CD14-positive monocyte (primary cell): Measurements from ENCODE around the gene CCM2. TPM values are rescaled to one million over a fixed set of nuclear protein-coding genes. Genes with fewer than 3 reads are reported as not detected.
A peak's percentile ranks its signal among the peaks of the same experiment; 100 is the strongest.

Source experiments
- DNase-seq, 3 donors: peaks; one replicate each; pipeline ENCODE4 v3.0.0-alpha.2; 2011 to 2022
- H2AFZ ChIP-seq: 2 replicates; pipeline ENCODE4 v1.6.0; 2012; ENCODE audit warnings: mild to moderate bottlenecking, low read depth, low read length, inconsistent platforms; ENCODE audit not compliant: insufficient read depth, poor library complexity, severe bottlenecking
- H3K27ac ChIP-seq, 2 donors: 1 replicate in 1 of 2; 2 replicates in 1 of 2; pipeline ENCODE4 v1.5.1; 2012 to 2013; ENCODE audit warnings: low read length in 2 of 2, control low read depth in 1 of 2, inconsistent platforms in 1 of 2, low read depth in 1 of 2, mild to moderate bottlenecking in 1 of 2
- H3K27me3 ChIP-seq, 2 donors: one replicate each; pipeline versions ENCODE4 v1.6.0 to v1.6.1; 2011 to 2013; ENCODE audit warnings: low read length in 2 of 2; ENCODE audit not compliant: control insufficient read depth in 2 of 2, insufficient read depth in 2 of 2
- H3K36me3 ChIP-seq, 2 donors: replicated peaks in 1 of 2; 1 replicate in 1 of 2; 2 replicates in 1 of 2; pipeline versions ENCODE4 v1.5.1 to v1.6.1; 2012 to 2013; ENCODE audit warnings: low read length in 2 of 2, control low read depth in 1 of 2, inconsistent platforms in 1 of 2, mild to moderate bottlenecking in 1 of 2; ENCODE audit not compliant: insufficient read depth in 2 of 2, control insufficient read depth in 1 of 2
- H3K4me1 ChIP-seq, 2 donors: 1 replicate in 1 of 2; 2 replicates in 1 of 2; pipeline versions ENCODE4 v1.5.1 to v1.6.1; 2012 to 2013; ENCODE audit warnings: low read length in 2 of 2, control low read depth in 1 of 2, inconsistent platforms in 1 of 2, mild to moderate bottlenecking in 1 of 2, moderate library complexity in 1 of 2; ENCODE audit not compliant: insufficient read depth in 2 of 2, control insufficient read depth in 1 of 2
- H3K4me2 ChIP-seq: replicated peaks from 2 replicates; pipeline ENCODE3; 2012; ENCODE audit warnings: low read length, moderate library complexity, mild to moderate bottlenecking; ENCODE audit not compliant: poor library complexity, severe bottlenecking; ENCODE audit errors: extremely low read depth
- H3K4me3 ChIP-seq, 3 experiments: fragments of 200-600 bp in 1 of 3; sonication (generic) in 1 of 3; replicated peaks in 1 of 3; 1 replicate in 2 of 3; 2 replicates in 1 of 3; pipeline ENCODE4 v1.5.1; 2011 to 2013; ENCODE audit warnings: low read length in 3 of 3, mild to moderate bottlenecking in 3 of 3, control low read depth in 2 of 3, low read depth in 2 of 3, inconsistent platforms in 1 of 3, moderate library complexity in 1 of 3
- H3K79me2 ChIP-seq: 2 replicates; pipeline ENCODE4 v1.6.0; 2012; ENCODE audit warnings: mild to moderate bottlenecking, control low read depth, inconsistent platforms, low read length, moderate library complexity; ENCODE audit not compliant: insufficient read depth
- H3K9ac ChIP-seq: 2 replicates; pipeline ENCODE4 v1.6.0; 2017; ENCODE audit warnings: low read length, mild to moderate bottlenecking; ENCODE audit not compliant: insufficient read depth, poor library complexity, severe bottlenecking
- H3K9me3 ChIP-seq, 2 donors: replicated peaks in 1 of 2; 1 replicate in 1 of 2; 2 replicates in 1 of 2; pipeline versions ENCODE4 v1.5.1 to v1.6.1; 2012 to 2013; ENCODE audit warnings: low read length in 2 of 2, control low read depth in 1 of 2; ENCODE audit not compliant: control insufficient read depth in 1 of 2, insufficient read depth in 1 of 2
- H4K20me1 ChIP-seq: 2 replicates; pipeline ENCODE4 v1.6.0; 2012; ENCODE audit warnings: mild to moderate bottlenecking, low read length, control low read depth, moderate library complexity; ENCODE audit not compliant: insufficient read depth
- H3K27ac Mint-ChIP-seq, 7 donors: one replicate each; pipeline ENCODE4 v1.8.0; 2020; ENCODE audit warnings: mild to moderate bottlenecking in 7 of 7, mixed read lengths in 7 of 7, moderate library complexity in 6 of 7, inconsistent platforms in 2 of 7
- H3K27me3 Mint-ChIP-seq, 3 donors: one replicate each; pipeline ENCODE4 v1.8.0; 2021 to 2022; ENCODE audit warnings: low read depth in 3 of 3, mild to moderate bottlenecking in 3 of 3, mixed read lengths in 3 of 3, moderate library complexity in 3 of 3, inconsistent platforms in 1 of 3
- H3K36me3 Mint-ChIP-seq, 2 donors: one replicate each; pipeline ENCODE4 v1.8.0; 2020; ENCODE audit warnings: mixed read lengths in 2 of 2, inconsistent platforms in 1 of 2, mild to moderate bottlenecking in 1 of 2
- H3K4me1 Mint-ChIP-seq: one replicate; pipeline ENCODE4 v1.8.0; 2020; ENCODE audit warnings: mild to moderate bottlenecking, mixed read lengths
- H3K4me3 Mint-ChIP-seq, 2 donors: one replicate each; pipeline ENCODE4 v1.8.0; 2020; ENCODE audit warnings: mild to moderate bottlenecking in 2 of 2, mixed read lengths in 2 of 2, moderate library complexity in 1 of 2
- H3K9me3 Mint-ChIP-seq, 7 donors: one replicate each; pipeline ENCODE4 v1.8.0; 2020 to 2022; ENCODE audit warnings: mixed read lengths in 7 of 7, mild to moderate bottlenecking in 6 of 7, moderate library complexity in 6 of 7, inconsistent platforms in 2 of 7
- CTCF ChIP-seq: fragments of 200-600 bp; IDR thresholded peaks from one replicate; pipeline ENCODE4 v1.8.0; 2022; ENCODE audit warnings: antibody characterized with exemption, mild to moderate bottlenecking
- WGBS: methylation state at CpG from one replicate; pipeline ENCODE4 v1.1.5; 2013; ENCODE audit warnings: missing lambda C conversion rate; ENCODE audit not compliant: insufficient coverage; 5-methylcytosine and 5-hydroxymethylcytosine counted together
- intact Hi-C, 2 donors: fragments of 100-400 bp; cut with micrococcal nuclease; formaldehyde crosslinking; loops; one replicate each; pipeline versions ENCODE4 v1.15.0 to v1.15.1; 2023
- polyA plus RNA-seq, 3 donors: library from polyadenylated mRNA; depleted of rRNA in 1 of 3; unstranded in 2 of 3; stranded (reverse) in 1 of 3; fragments of 300-500 nt in 2 of 3; fragments of >200 nt in 1 of 3; fragmentation: Illumina TruSeq in 2 of 3; gene quantifications; 1 replicate in 2 of 3; 2 replicates in 1 of 3; pipeline ENCODE4 v1.2.3, GENCODE V29; 2012 to 2021

CCM2 gene
- polyA plus RNA-seq, 3 donors, result 38.5 to 102 (median 51.4) TPM

GRCh38 chr7:44984478-44984758 is 15.6 kb upstream of the CCM2 start:
- Histone ChIP-seq H4K20me1 (peaks cover 25% of the 10 kb centered on the region), H3K79me2 (peaks cover 46% of the 10 kb centered on the region), H3K4me3 (peak overlapping the region in 1 of 3 experiments; percentile 88), H3K4me2 (peak overlapping the region; percentile 80), H3K27me3 (no peaks in the 10 kb centered on the region), H3K9me3 (no peaks in the 10 kb centered on the region), H3K27ac (peak overlapping the region in 1 of 2 donors; percentile 37), H3K9ac (no peak overlapping the region), H2AFZ (no peak overlapping the region), H3K4me1 (peaks cover 55 to 62% of the 10 kb centered on the region in 2 donors), H3K36me3 (peaks cover 24 to 41% of the 10 kb centered on the region in 2 donors)
- WGBS, result 71% methylated on average over 2 of the region's 3 CpGs
- Mint-ChIP-seq H3K9me3 (no peaks in the 10 kb centered on the region), H3K27me3 (peaks cover 0 to 2% (median 0%) of the 10 kb centered on the region in 3 donors), H3K4me1 (peaks cover 66% of the 10 kb centered on the region), H3K36me3 (peaks cover 41 to 43% of the 10 kb centered on the region in 2 donors), H3K4me3 (peak overlapping the region in 1 of 2 donors; percentile 100), H3K27ac (peak overlapping the region in 6 of 7 donors; percentile 63 to 99 (median 98))
- no peak for TF ChIP-seq CTCF
- intact Hi-C loops, result loop anchor here in 1 of 2 donors (10.0 kb wide), 1 partner anchor 100 kb away; the partner anchor contains the start of gene PURB
- DNase-seq, result no peak

GRCh38 chr7:44985033-44985695 is 14.8 kb upstream of the CCM2 start:
- WGBS, result no CpG with 5 or more reads among the region's 6 CpGs
- H3K4me1 ChIP-seq, result peaks cover 47 to 55% of the 10 kb centered on the region in 2 donors
- H3K9me3 ChIP-seq, result no peaks in the 10 kb centered on the region
- H3K4me2 ChIP-seq, result peak overlapping the region; percentile 80
- peaks cover 42% of the 10 kb centered on the region for H3K79me2 ChIP-seq
- peaks cover 58% of the 10 kb centered on the region for H3K4me1 Mint-ChIP-seq
- H3K9me3 Mint-ChIP-seq, result no peaks in the 10 kb centered on the region
- intact Hi-C loops, result loop anchor here in 1 of 2 donors (10.0 kb wide), 1 partner anchor 100 kb away; the partner anchor contains the start of gene PURB
- H3K27me3 Mint-ChIP-seq, result peaks cover 0 to 2% (median 0%) of the 10 kb centered on the region in 3 donors
- peaks cover 41 to 43% of the 10 kb centered on the region in 2 donors for H3K36me3 Mint-ChIP-seq
- peak overlapping the region; percentile 97 to 100 (median 99) for H3K27ac Mint-ChIP-seq
- H2AFZ ChIP-seq, result no peak overlapping the region
- TF ChIP-seq CTCF, result no peak
- DNase-seq, result no peak
- H3K27me3 ChIP-seq, result no peaks in the 10 kb centered on the region
- peak overlapping the region in 1 of 2 donors; percentile 92 for H3K27ac ChIP-seq
- H3K9ac ChIP-seq, result peak overlapping the region; percentile 82
- H3K36me3 ChIP-seq, result peaks cover 24 to 41% of the 10 kb centered on the region in 2 donors
- peaks cover 25% of the 10 kb centered on the region for H4K20me1 ChIP-seq
- H3K4me3 Mint-ChIP-seq, result peak overlapping the region; percentile 98 to 100
- peak overlapping the region; percentile 72 to 88 (median 81) for H3K4me3 ChIP-seq
